Fibroblast of lung (primary cell): Measurements from ENCODE around the gene TATDN2. TPM values are rescaled to one million over a fixed set of nuclear protein-coding genes. Genes with fewer than 3 reads are reported as not detected.

ENCODE experiments used
- DNase-seq, 2 donors: peaks; one replicate each; pipeline versions ENCODE4 v3.0.0 to v3.0.0-alpha.2; 2010; ENCODE audit warnings: low read depth in 2 of 2
- H2AFZ ChIP-seq: 2 replicates; pipeline ENCODE4 v1.5.1; 2012; ENCODE audit warnings: low read length, control low read depth, inconsistent platforms
- H3K27ac ChIP-seq: 2 replicates; pipeline ENCODE4 v1.5.1; 2011; ENCODE audit warnings: low read length, control low read depth; ENCODE audit not compliant: insufficient read depth
- H3K27me3 ChIP-seq: 2 replicates; pipeline ENCODE4 v1.5.1; 2011; ENCODE audit warnings: mild to moderate bottlenecking, low read length; ENCODE audit not compliant: control insufficient read depth, insufficient read depth
- H3K36me3 ChIP-seq: 2 replicates; pipeline ENCODE4 v1.5.1; 2011; ENCODE audit warnings: low read length; ENCODE audit not compliant: control insufficient read depth, insufficient read depth
- H3K4me1 ChIP-seq: 2 replicates; pipeline ENCODE4 v1.5.1; 2011; ENCODE audit warnings: low read length; ENCODE audit not compliant: control insufficient read depth, insufficient read depth; ENCODE audit errors: extremely low read depth
- H3K4me2 ChIP-seq: 2 replicates; pipeline ENCODE4 v1.5.1; 2011; ENCODE audit warnings: low read length, control low read depth; ENCODE audit not compliant: insufficient read depth; ENCODE audit errors: extremely low read depth
- H3K4me3 ChIP-seq, 4 experiments: fragments of 200-600 bp in 1 of 4; sonication (generic) in 1 of 4; replicated peaks in 1 of 4; 2 replicates each; pipeline ENCODE4 v1.5.1; 2011 to 2016; ENCODE audit warnings: low read length in 4 of 4, low read depth in 3 of 4, mild to moderate bottlenecking in 3 of 4, control low read depth in 2 of 4, inconsistent platforms in 1 of 4, mixed read lengths in 1 of 4; ENCODE audit not compliant: insufficient read depth in 1 of 4; ENCODE audit errors: control extremely low read depth in 1 of 4
- H3K79me2 ChIP-seq: 2 replicates; pipeline ENCODE4 v1.5.1; 2012; ENCODE audit warnings: mild to moderate bottlenecking, low read length, inconsistent platforms; ENCODE audit not compliant: control insufficient read depth, insufficient read depth
- H3K9ac ChIP-seq: 2 replicates; pipeline ENCODE4 v1.5.1; 2011; ENCODE audit warnings: mild to moderate bottlenecking, low read length, control low read depth; ENCODE audit not compliant: insufficient read depth
- H3K9me3 ChIP-seq: 2 replicates; pipeline ENCODE4 v1.5.1; 2012; ENCODE audit warnings: low read depth, low read length; ENCODE audit not compliant: control insufficient read depth, insufficient read depth
- H4K20me1 ChIP-seq: 2 replicates; pipeline ENCODE4 v1.5.1; 2011; ENCODE audit warnings: low read length; ENCODE audit not compliant: control insufficient read depth, insufficient read depth; ENCODE audit errors: extremely low read depth
- EZH2 ChIP-seq: IDR thresholded peaks from 2 replicates; pipeline ENCODE4 v1.5.1; 2012; ENCODE audit warnings: low read length, control low read depth, mild to moderate bottlenecking; ENCODE audit errors: missing control alignments
- polyA plus RNA-seq, 2 donors: library from polyadenylated mRNA; depleted of rRNA in 1 of 2; stranded (reverse) in 1 of 2; unstranded in 1 of 2; fragments of >200 nt; gene quantifications; 2 replicates each; pipeline ENCODE4 v1.2.1, GENCODE V29; 2011 to 2012; ENCODE audit warnings: missing spikeins in 1 of 2
- total RNA-seq: library from RNA; depleted of rRNA; stranded (reverse); fragments of >200 nt; gene quantifications from 2 replicates; pipeline ENCODE4 v1.2.1, GENCODE V29; 2014
- TF ChIP-seq, protein P1 (sequence below), 2 donors: IDR thresholded peaks in 1 of 2; conservative IDR thresholded peaks in 1 of 2; 1 replicate in 1 of 2; 2 replicates in 1 of 2; pipeline ENCODE4 v1.5.1; 2011 to 2012; ENCODE audit warnings: low read length in 2 of 2, control low read depth in 1 of 2, inconsistent platforms in 1 of 2, low read depth in 1 of 2, mild to moderate bottlenecking in 1 of 2

The TATDN2 gene
- total and polyA plus RNA-seq, 2 donors (not counting 1 experiment from before 2014, with no cell fraction given), result 12.4 to 16.5 TPM

DNA sequence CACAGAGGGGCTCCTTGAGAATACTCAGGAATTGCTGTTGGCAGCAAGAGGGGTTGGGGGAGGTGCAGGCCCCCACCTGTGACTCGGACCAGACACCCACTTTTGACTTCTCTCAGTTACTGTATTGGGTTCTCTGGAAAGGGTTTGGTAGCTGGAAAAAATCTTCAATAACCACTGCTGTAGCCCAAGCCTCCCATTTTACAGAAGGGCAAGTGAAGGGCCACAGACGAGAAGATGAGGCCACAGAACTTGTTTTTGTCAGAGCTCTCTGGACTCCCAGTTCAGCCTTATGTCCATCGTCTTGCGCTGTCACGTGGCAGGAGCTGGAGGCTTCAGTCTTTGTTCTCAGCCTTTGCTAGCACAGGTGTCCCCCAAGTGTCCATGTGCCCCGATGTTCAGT, 12.7 kb upstream of the TATDN2 start:
- H3K36me3 ChIP-seq, result peaks cover 3% of the 10 kb centered on the region
- no peak overlapping the region for H3K27ac ChIP-seq
- no peaks in the 10 kb centered on the region for H3K4me1 ChIP-seq
- no peak overlapping the region for H3K4me2 ChIP-seq
- no peaks in the 10 kb centered on the region for H3K27me3 ChIP-seq
- H3K79me2 ChIP-seq, result no peaks in the 10 kb centered on the region
- H3K9ac ChIP-seq, result no peak overlapping the region
- H4K20me1 ChIP-seq, result no peaks in the 10 kb centered on the region
- H2AFZ ChIP-seq, result no peak overlapping the region
- H3K4me3 ChIP-seq, result no peak overlapping the region
- TF ChIP-seq, protein P1, sequence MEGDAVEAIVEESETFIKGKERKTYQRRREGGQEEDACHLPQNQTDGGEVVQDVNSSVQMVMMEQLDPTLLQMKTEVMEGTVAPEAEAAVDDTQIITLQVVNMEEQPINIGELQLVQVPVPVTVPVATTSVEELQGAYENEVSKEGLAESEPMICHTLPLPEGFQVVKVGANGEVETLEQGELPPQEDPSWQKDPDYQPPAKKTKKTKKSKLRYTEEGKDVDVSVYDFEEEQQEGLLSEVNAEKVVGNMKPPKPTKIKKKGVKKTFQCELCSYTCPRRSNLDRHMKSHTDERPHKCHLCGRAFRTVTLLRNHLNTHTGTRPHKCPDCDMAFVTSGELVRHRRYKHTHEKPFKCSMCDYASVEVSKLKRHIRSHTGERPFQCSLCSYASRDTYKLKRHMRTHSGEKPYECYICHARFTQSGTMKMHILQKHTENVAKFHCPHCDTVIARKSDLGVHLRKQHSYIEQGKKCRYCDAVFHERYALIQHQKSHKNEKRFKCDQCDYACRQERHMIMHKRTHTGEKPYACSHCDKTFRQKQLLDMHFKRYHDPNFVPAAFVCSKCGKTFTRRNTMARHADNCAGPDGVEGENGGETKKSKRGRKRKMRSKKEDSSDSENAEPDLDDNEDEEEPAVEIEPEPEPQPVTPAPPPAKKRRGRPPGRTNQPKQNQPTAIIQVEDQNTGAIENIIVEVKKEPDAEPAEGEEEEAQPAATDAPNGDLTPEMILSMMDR (conservative IDR thresholded peaks at IDR 0.05 in 1 of 2, IDR thresholded peaks at IDR 0.05 in 1 of 2; ENCODE audit: low read depth in 1 of 2, low read length in 2 of 2), result no peak
- no peak for TF ChIP-seq EZH2
- DNase-seq, result no peak
- no peaks in the 10 kb centered on the region for H3K9me3 ChIP-seq

- no peak overlapping the region for H3K27ac ChIP-seq
- no peaks in the 10 kb centered on the region for H3K27me3 ChIP-seq
- no peak for DNase-seq
- no peaks in the 10 kb centered on the region for H3K4me1 ChIP-seq
- no peak overlapping the region for H3K9ac ChIP-seq
- H3K4me2 ChIP-seq, result no peak overlapping the region
- H3K9me3 ChIP-seq, result no peaks in the 10 kb centered on the region
- H3K79me2 ChIP-seq, result no peaks in the 10 kb centered on the region
- TF ChIP-seq, protein P1 (conservative IDR thresholded peaks at IDR 0.05 in 1 of 2, IDR thresholded peaks at IDR 0.05 in 1 of 2; ENCODE audit: low read depth in 1 of 2, low read length in 2 of 2), result no peak
- no peak for TF ChIP-seq EZH2
- no peaks in the 10 kb centered on the region for H4K20me1 ChIP-seq
- no peak overlapping the region for H3K4me3 ChIP-seq
- no peak overlapping the region for H2AFZ ChIP-seq
- H3K36me3 ChIP-seq, result peaks cover 3% of the 10 kb centered on the region
Measured at GRCh38 chr3:10238345-10239183, 9.7 kb upstream of the TATDN2 start.

DNA sequence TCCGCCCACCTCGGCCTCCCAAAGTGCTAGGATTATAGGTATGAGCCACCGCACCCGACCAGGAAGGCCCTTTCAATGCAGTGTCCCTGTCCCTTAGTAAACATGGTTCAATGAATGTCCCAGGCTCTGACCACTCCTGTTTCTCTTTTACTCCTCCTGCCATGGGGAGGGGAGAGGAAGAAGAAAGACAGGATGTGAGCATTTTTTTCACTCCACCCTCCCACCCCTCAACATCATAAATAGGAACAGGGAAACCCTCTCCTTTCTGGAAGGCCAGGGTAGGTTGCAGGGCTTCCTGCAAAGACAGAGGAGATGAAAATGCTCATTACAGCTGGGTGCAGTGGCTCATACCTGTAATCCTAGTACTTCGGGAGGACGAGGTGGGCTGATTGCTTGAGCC, 7.5 kb upstream of the TATDN2 start:
- Histone ChIP-seq H3K27me3 (no peaks in the 10 kb centered on the region), H3K9me3 (no peaks in the 10 kb centered on the region), H3K79me2 (no peaks in the 10 kb centered on the region), H4K20me1 (no peaks in the 10 kb centered on the region), H3K9ac (no peak overlapping the region), H3K4me3 (no peak overlapping the region), H3K4me1 (no peaks in the 10 kb centered on the region), H3K36me3 (no peaks in the 10 kb centered on the region), H2AFZ (no peak overlapping the region), H3K27ac (no peak overlapping the region), H3K4me2 (no peak overlapping the region)
- no peak for DNase-seq
- TF ChIP-seq EZH2, result no peak
- TF ChIP-seq, protein P1 (conservative IDR thresholded peaks at IDR 0.05 in 1 of 2, IDR thresholded peaks at IDR 0.05 in 1 of 2; ENCODE audit: low read depth in 1 of 2, low read length in 2 of 2), result no peak
